ENCODE measurements around the gene ZNF462.

The ZNF462 gene

GRCh38 chr9:106931466-106931865 lies 68.5 kb downstream of the ZNF462 start:
- DNase-seq = no peak

DNA sequence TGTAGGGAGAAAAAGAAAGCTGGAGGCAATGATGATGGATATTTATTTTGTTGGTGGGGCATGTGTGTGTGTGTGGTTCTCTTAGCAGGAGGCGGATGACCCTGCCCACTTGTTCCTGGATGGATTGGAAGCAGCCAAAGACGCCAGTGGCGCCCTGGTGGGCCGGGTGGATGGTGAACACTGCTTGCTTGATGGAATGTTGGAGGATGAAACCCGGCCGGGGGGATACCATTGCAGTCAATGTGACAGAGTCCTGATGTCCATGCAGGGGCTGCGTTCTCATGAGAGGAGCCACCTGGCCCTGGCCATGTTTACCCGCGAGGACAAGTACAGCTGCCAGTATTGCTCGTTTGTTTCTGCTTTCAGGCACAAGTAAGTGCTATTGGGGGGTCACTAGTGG lies 69.2 kb downstream of the ZNF462 start:
- DNase-seq = no peak

- DNase-seq = no peak
Observed at GRCh38 chr9:106932675-106933074, 69.7 kb downstream of the ZNF462 start.

- DNase-seq = no peak
Observed at GRCh38 chr9:106933470-106933869, 70.5 kb downstream of the ZNF462 start.

GRCh38 chr9:106934442-106935238 lies 71.7 kb downstream of the ZNF462 start:
- DNase-seq = no peak

GRCh38 chr9:106936680-106937079 lies 73.7 kb downstream of the ZNF462 start:
- DNase-seq = no peak

DNA sequence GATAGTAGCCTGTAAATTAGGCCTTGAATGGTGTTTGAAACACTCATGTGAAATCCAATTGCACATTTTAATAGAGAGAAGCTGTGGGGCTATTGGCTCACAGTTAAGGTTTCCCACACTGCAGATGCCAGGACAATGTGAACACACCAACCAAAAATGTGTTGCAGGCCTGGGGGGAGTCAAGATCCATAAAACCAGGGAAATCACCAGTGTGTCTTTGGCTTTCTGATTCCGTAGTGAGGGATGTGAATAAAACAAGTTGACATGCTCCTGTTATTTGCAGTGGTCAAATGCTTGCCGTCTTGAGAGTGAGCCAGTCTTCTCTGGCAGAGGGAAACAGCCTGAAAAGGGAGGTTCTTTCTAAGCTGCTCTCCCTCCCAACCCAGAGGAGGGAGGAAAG lies 79.0 kb downstream of the ZNF462 start:
- DNase-seq = no peak

GRCh38 chr9:106945727-106946660 lies 83.0 kb downstream of the ZNF462 start:
- DNase-seq = no peak

GRCh38 chr9:106947106-106947900 lies 84.3 kb downstream of the ZNF462 start:
- no peak for DNase-seq

GRCh38 chr9:106953174-106953573 lies 90.2 kb downstream of the ZNF462 start:
- no peak for DNase-seq

- no peak for DNase-seq
Observed at GRCh38 chr9:106954558-106954957, 91.6 kb downstream of the ZNF462 start.

GRCh38 chr9:106954974-106955850 lies 92.2 kb downstream of the ZNF462 start:
- DNase-seq = no peak

- DNase-seq = no peak
Observed at GRCh38 chr9:106956971-106957370, 94.0 kb downstream of the ZNF462 start.

DNA sequence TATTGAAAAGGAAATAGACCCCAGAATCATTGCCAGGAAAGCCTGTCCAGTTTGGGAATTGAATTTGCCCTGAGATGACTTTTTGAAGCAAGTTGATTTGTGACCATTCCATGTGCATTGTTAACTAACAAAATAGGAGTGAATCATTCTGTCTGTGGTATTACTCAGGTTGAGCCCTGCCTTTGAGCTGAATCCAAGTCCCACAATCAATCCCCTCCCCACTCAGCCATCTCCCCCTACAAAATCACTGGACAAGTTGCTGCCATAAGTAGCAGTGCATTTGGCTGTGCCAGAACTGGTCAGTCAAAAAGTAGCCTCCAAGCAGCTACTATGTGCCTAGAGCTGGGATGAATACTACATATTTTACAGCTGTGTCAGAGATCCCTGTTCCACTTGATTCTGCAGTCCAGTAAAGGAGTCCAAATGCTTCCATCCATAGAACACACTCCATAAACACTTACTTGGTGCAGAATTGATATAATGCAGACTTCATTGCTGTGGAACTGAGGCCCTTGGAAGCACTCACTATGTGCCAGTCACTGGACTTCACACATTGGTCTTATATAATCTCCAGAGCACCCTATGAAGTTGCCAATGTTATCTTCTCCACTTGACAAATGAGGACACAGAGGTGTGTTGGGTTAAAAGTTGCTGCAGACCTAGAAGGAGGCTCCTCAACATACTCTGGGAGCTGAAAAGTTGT lies 96.1 kb downstream of the ZNF462 start:
- no peak for DNase-seq

GRCh38 chr9:106960258-106960657 lies 97.3 kb downstream of the ZNF462 start:
- DNase-seq = no peak

GRCh38 chr9:106961623-106962022 lies 98.7 kb downstream of the ZNF462 start:
- no peak for DNase-seq

DNA sequence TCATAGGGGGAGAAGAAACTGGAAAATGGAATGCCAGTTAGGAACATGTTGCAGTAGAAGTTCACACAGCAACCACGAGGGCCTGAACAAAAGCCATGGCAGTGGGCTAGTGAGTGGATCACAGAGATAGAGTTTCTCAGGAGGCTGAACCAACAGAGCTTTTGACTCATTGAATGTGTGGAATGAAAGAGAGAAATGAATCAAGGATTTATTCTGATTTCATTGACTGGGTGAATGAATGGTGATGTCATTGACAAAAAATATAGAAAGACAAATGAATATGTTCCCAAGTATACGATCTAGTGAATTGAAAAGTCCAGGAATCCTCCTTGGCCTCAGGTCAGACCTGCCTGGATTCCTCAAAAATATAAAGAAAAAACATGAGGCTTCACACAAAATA lies 99.2 kb downstream of the ZNF462 start:
- no peak for DNase-seq

DNA sequence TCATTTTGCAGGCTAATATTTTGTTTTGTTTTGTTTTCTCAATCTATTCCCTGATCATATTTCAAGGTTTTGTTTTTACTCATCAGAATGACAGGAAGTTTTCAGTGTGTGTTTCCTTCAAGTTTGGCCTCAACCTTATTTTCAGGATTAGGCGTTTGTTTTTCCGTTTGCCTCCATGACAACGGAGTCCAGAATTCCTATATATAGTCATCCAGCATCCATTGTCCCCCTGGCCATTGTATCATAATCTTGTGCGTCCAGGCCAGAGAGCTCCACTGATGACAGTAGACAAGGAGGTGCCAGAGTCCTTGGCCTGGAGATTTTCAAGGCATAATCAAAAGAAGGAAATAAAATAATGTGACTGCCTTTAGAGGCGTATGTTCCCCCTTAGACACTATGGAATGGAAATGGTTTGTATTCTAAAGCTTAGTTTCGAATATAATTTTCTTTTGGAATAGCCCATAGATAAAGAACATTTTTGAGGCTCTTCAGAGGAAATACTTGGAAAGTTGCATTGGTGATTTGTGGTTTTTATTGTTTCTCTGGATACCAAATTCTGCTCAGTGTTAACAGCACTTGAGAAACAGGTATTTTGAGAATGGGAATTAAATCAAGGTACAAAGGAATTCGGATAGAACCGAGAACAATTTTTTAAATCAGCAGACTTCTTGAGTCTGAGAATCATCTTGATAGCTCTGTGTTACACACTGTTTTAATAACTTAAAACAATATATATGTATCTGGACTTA lies 99.8 kb downstream of the ZNF462 start:
- no peak for DNase-seq

- DNase-seq = no peak
Observed at GRCh38 chr9:106963684-106964083, 100.7 kb downstream of the ZNF462 start.

DNA sequence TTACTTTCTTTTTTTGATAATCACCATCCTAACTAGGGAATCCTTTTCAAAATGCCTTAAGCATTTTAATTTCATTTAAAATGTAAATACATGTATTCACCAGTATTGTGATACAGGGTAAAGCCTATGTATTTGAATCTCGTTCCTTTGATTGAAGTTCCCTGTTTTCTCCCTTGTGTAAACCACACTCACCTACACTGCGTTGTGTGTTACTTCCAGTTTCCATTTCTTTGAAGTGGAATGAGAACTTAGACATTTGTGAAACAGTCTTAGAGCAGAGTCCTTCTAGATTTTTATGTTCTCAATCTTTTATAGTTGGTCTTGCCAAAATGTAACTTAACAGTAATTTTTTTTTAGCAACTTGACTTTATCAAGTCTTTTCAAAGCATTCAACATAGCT lies 101.4 kb downstream of the ZNF462 start:
- DNase-seq = no peak

Measured in NCI-H2081 treated with DMSO at 0.1 percent for 48 hours (cell line).